Liver (tissue), 9 donors: Measurements from ENCODE around the gene ATM. TPM values are rescaled to one million over a fixed set of nuclear protein-coding genes. Genes with fewer than 3 reads are reported as not detected.

Source experiments
- DNase-seq: peaks from one replicate; pipeline ENCODE4 v3.0.0-alpha.2; 2017; ENCODE audit warnings: low spot score
- H3K27ac ChIP-seq, 2 donors: one replicate each; pipeline ENCODE4 v1.7.0; 2013; ENCODE audit warnings: inconsistent platforms in 2 of 2, low read length in 2 of 2, control low read depth in 1 of 2, low read depth in 1 of 2, mild to moderate bottlenecking in 1 of 2
- H3K27me3 ChIP-seq, 4 donors: one replicate each; pipeline versions ENCODE4 v1.6.1 to v1.7.0; 2013; ENCODE audit warnings: low read length in 3 of 4, inconsistent platforms in 1 of 4, mild to moderate bottlenecking in 1 of 4, moderate library complexity in 1 of 4; ENCODE audit not compliant: control insufficient read depth in 4 of 4, insufficient read depth in 4 of 4
- H3K36me3 ChIP-seq, 4 donors: one replicate each; pipeline versions ENCODE4 v1.6.1 to v1.7.0; 2013; ENCODE audit warnings: low read length in 3 of 4, mild to moderate bottlenecking in 3 of 4, low read depth in 1 of 4, moderate library complexity in 1 of 4; ENCODE audit not compliant: control insufficient read depth in 4 of 4, insufficient read depth in 3 of 4
- H3K4me1 ChIP-seq, 4 donors: one replicate each; pipeline versions ENCODE4 v1.6.1 to v1.7.0; 2013; ENCODE audit warnings: low read length in 3 of 4, mild to moderate bottlenecking in 3 of 4, moderate library complexity in 1 of 4; ENCODE audit not compliant: control insufficient read depth in 4 of 4, insufficient read depth in 4 of 4
- H3K4me3 ChIP-seq, 3 donors: one replicate each; pipeline versions ENCODE4 v1.6.1 to v1.7.0; 2013; ENCODE audit warnings: low read length in 3 of 3, control low read depth in 1 of 3, low read depth in 1 of 3, mild to moderate bottlenecking in 1 of 3
- H3K9ac ChIP-seq, 2 donors: one replicate each; pipeline ENCODE4 v1.7.0; 2013; ENCODE audit warnings: low read length in 2 of 2, mild to moderate bottlenecking in 2 of 2, moderate library complexity in 2 of 2, control low read depth in 1 of 2, low read depth in 1 of 2
- H3K9me3 ChIP-seq, 4 donors: one replicate each; pipeline versions ENCODE4 v1.6.1 to v1.7.0; 2013; ENCODE audit warnings: low read length in 3 of 4; ENCODE audit not compliant: control insufficient read depth in 4 of 4
- EGR1 ChIP-seq, 2 donors: IDR thresholded peaks; 2 replicates each; pipeline ENCODE4 v1.6.1; 2016 to 2018; ENCODE audit warnings: antibody characterized with exemption in 2 of 2, low read depth in 2 of 2
- FOXA1 ChIP-seq: IDR thresholded peaks from 2 replicates; pipeline ENCODE4 v1.6.1; 2016; ENCODE audit warnings: antibody characterized with exemption
- FOXA2 ChIP-seq: IDR thresholded peaks from 2 replicates; pipeline ENCODE4 v1.6.1; 2016; ENCODE audit warnings: antibody characterized with exemption
- GABPA ChIP-seq, 2 donors: IDR thresholded peaks in 1 of 2; conservative IDR thresholded peaks in 1 of 2; 2 replicates each; pipeline ENCODE4 v1.6.1; 2016; ENCODE audit warnings: antibody characterized with exemption in 2 of 2, mild to moderate bottlenecking in 1 of 2, moderate library complexity in 1 of 2
- HNF4A ChIP-seq, 2 donors: conservative IDR thresholded peaks; 2 replicates each; pipeline ENCODE4 v1.6.1; 2016; ENCODE audit warnings: antibody characterized with exemption in 2 of 2, mild to moderate bottlenecking in 2 of 2
- HNF4G ChIP-seq: IDR thresholded peaks from 2 replicates; pipeline ENCODE4 v1.6.1; 2016; ENCODE audit warnings: antibody characterized with exemption
- JUND ChIP-seq, 2 donors: IDR thresholded peaks; 2 replicates each; pipeline ENCODE4 v1.6.1; 2016; ENCODE audit warnings: antibody characterized with exemption in 2 of 2
- NR2F2 ChIP-seq: IDR thresholded peaks from 2 replicates; pipeline ENCODE4 v1.6.1; 2016; ENCODE audit warnings: antibody characterized with exemption
- RAD21 ChIP-seq, 2 donors: IDR thresholded peaks; 2 replicates each; pipeline ENCODE4 v1.6.1; 2016; ENCODE audit warnings: antibody characterized with exemption in 2 of 2, mild to moderate bottlenecking in 2 of 2
- RXRA ChIP-seq, 2 donors: IDR thresholded peaks; 2 replicates each; pipeline ENCODE4 v1.6.1; 2017 to 2018; ENCODE audit warnings: antibody characterized with exemption in 2 of 2, mild to moderate bottlenecking in 1 of 2
- SP1 ChIP-seq: IDR thresholded peaks from 2 replicates; pipeline ENCODE4 v1.6.1; 2018; ENCODE audit warnings: antibody characterized with exemption, mild to moderate bottlenecking
- TAF1 ChIP-seq: conservative IDR thresholded peaks from 2 replicates; pipeline ENCODE4 v1.6.1; 2016; ENCODE audit warnings: antibody characterized with exemption, mild to moderate bottlenecking
- YY1 ChIP-seq: IDR thresholded peaks from 2 replicates; pipeline ENCODE4 v1.6.1; 2016; ENCODE audit warnings: antibody characterized with exemption, mild to moderate bottlenecking
- WGBS: extraction: QIAGEN DNeasy Blood & Tissue Kit; methylation state at CpG from one replicate; pipeline ENCODE4 v1.1.7; 2013; 5-methylcytosine and 5-hydroxymethylcytosine counted together
- polyA plus RNA-seq, 2 donors: library from polyadenylated mRNA; stranded (reverse) in 1 of 2; unstranded in 1 of 2; fragments of 200-250 nt in 1 of 2; fragments of >200 nt in 1 of 2; fragmentation: Nextera tagmentation in 1 of 2; extraction: Ambion mirVana in 1 of 2; gene quantifications; one replicate each; pipeline versions ENCODE4 v1.2.1 to v1.2.3, GENCODE V29; 2013 to 2015
- total RNA-seq, 2 donors: library from RNA; depleted of rRNA; stranded (reverse); fragments of >200 nt; gene quantifications; one replicate each; pipeline ENCODE4 v1.2.3, GENCODE V29; 2014
- TF ChIP-seq, protein P1 (sequence below): IDR thresholded peaks from 2 replicates; pipeline ENCODE4 v1.6.1; 2016; ENCODE audit warnings: antibody characterized with exemption
- TF ChIP-seq, protein P2 (sequence below): fragments of 150-350 bp; IDR thresholded peaks from 2 replicates; pipeline ENCODE4 v1.5.1; 2017; ENCODE audit warnings: improper control_type of control experiment, low read depth, low read length; ENCODE audit not compliant: missing input control
- TF ChIP-seq, protein P3 (sequence below): IDR thresholded peaks from 2 replicates; pipeline ENCODE4 v1.6.1; 2016; ENCODE audit warnings: antibody characterized with exemption
- TF ChIP-seq, protein P4 (sequence below): IDR thresholded peaks from 2 replicates; pipeline ENCODE4 v1.6.1; 2016; ENCODE audit warnings: antibody characterized with exemption
- TF ChIP-seq, protein P5 (sequence below): IDR thresholded peaks from 2 replicates; pipeline ENCODE4 v1.6.1; 2016; ENCODE audit warnings: antibody characterized with exemption, mild to moderate bottlenecking
- donor health status: healthy.
- donor health status: healthy.
- donor health status: healthy.
- donor health status: healthy.
- donor health status: healthy.

The ATM gene, protein sequence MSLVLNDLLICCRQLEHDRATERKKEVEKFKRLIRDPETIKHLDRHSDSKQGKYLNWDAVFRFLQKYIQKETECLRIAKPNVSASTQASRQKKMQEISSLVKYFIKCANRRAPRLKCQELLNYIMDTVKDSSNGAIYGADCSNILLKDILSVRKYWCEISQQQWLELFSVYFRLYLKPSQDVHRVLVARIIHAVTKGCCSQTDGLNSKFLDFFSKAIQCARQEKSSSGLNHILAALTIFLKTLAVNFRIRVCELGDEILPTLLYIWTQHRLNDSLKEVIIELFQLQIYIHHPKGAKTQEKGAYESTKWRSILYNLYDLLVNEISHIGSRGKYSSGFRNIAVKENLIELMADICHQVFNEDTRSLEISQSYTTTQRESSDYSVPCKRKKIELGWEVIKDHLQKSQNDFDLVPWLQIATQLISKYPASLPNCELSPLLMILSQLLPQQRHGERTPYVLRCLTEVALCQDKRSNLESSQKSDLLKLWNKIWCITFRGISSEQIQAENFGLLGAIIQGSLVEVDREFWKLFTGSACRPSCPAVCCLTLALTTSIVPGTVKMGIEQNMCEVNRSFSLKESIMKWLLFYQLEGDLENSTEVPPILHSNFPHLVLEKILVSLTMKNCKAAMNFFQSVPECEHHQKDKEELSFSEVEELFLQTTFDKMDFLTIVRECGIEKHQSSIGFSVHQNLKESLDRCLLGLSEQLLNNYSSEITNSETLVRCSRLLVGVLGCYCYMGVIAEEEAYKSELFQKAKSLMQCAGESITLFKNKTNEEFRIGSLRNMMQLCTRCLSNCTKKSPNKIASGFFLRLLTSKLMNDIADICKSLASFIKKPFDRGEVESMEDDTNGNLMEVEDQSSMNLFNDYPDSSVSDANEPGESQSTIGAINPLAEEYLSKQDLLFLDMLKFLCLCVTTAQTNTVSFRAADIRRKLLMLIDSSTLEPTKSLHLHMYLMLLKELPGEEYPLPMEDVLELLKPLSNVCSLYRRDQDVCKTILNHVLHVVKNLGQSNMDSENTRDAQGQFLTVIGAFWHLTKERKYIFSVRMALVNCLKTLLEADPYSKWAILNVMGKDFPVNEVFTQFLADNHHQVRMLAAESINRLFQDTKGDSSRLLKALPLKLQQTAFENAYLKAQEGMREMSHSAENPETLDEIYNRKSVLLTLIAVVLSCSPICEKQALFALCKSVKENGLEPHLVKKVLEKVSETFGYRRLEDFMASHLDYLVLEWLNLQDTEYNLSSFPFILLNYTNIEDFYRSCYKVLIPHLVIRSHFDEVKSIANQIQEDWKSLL (N-terminal part only)
- total RNA-seq (10 to 100 TPM; 31.3 to 65.7 TPM), polyA plus RNA-seq (10 to 100 TPM in 1 of 2 donors, 1 to 10 TPM in 1; 9.9 to 10.4 TPM)

DNA sequence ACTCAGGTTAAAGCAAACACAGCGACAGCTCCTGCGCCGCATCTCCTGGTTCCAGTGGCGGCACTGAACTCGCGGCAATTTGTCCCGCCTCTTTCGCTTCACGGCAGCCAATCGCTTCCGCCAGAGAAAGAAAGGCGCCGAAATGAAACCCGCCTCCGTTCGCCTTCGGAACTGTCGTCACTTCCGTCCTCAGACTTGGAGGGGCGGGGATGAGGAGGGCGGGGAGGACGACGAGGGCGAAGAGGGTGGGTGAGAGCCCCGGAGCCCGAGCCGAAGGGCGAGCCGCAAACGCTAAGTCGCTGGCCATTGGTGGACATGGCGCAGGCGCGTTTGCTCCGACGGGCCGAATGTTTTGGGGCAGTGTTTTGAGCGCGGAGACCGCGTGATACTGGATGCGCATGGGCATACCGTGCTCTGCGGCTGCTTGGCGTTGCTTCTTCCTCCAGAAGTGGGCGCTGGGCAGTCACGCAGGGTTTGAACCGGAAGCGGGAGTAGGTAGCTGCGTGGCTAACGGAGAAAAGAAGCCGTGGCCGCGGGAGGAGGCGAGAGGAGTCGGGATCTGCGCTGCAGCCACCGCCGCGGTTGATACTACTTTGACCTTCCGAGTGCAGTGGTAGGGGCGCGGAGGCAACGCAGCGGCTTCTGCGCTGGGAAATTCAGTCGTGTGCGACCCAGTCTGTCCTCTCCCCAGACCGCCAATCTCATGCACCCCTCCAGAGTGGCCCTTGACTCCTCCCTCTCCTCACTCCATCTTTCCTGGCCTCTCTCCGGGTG is at the start of gene ATM, which contains the start of gene NPAT:
ATM (plus strand) TSS at position 494 of the 774 bp plus-strand sequence. CDS start 4,558 bp downstream, outside the sequence.
NPAT (minus strand) TSS at position 65 of the 774 bp plus-strand sequence. CDS start 102 bp downstream, outside the sequence.
- Histone ChIP-seq H3K27me3 (no peaks in the 10 kb centered on the region), H3K9ac (peak within 1 kb of the TSS; percentile 97), H3K4me3 (peak within 1 kb of the TSS; percentile 67 to 100 (median 98)), H3K27ac (peak within 1 kb of the TSS; percentile 95 to 96), H3K9me3 (no peaks in the 10 kb centered on the region), H3K36me3 (no peaks in the 10 kb centered on the region), H3K4me1 (peaks cover 3 to 28% (median 14%) of the 10 kb centered on the region in 4 donors)
- DNase-seq: peak; percentile 97
- peak; percentile 78 for TF ChIP-seq TAF1
- TF ChIP-seq, protein P1, sequence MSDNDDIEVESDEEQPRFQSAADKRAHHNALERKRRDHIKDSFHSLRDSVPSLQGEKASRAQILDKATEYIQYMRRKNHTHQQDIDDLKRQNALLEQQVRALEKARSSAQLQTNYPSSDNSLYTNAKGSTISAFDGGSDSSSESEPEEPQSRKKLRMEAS: peak; percentile 89
- TF ChIP-seq, protein P2, sequence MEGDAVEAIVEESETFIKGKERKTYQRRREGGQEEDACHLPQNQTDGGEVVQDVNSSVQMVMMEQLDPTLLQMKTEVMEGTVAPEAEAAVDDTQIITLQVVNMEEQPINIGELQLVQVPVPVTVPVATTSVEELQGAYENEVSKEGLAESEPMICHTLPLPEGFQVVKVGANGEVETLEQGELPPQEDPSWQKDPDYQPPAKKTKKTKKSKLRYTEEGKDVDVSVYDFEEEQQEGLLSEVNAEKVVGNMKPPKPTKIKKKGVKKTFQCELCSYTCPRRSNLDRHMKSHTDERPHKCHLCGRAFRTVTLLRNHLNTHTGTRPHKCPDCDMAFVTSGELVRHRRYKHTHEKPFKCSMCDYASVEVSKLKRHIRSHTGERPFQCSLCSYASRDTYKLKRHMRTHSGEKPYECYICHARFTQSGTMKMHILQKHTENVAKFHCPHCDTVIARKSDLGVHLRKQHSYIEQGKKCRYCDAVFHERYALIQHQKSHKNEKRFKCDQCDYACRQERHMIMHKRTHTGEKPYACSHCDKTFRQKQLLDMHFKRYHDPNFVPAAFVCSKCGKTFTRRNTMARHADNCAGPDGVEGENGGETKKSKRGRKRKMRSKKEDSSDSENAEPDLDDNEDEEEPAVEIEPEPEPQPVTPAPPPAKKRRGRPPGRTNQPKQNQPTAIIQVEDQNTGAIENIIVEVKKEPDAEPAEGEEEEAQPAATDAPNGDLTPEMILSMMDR: peak; percentile 60
- TF ChIP-seq FOXA1: no peak
- peak; percentile 12 to 30 for TF ChIP-seq HNF4A (conservative IDR thresholded peaks at IDR 0.05)
- TF ChIP-seq GABPA (IDR thresholded peaks at IDR 0.05 in 1 of 2, conservative IDR thresholded peaks at IDR 0.05 in 1 of 2): peak; percentile 85 to 95
- TF ChIP-seq NR2F2: peak; percentile 42
- peak; percentile 68 for TF ChIP-seq SP1
- TF ChIP-seq EGR1 (IDR thresholded peaks at IDR 0.05; ENCODE audit: low read depth in 2 of 2): peak in 1 of 2 donors; percentile 53
- TF ChIP-seq FOXA2: peak; percentile 18
- TF ChIP-seq YY1: peak; percentile 84
- no peak for TF ChIP-seq HNF4G
- TF ChIP-seq, protein P3, sequence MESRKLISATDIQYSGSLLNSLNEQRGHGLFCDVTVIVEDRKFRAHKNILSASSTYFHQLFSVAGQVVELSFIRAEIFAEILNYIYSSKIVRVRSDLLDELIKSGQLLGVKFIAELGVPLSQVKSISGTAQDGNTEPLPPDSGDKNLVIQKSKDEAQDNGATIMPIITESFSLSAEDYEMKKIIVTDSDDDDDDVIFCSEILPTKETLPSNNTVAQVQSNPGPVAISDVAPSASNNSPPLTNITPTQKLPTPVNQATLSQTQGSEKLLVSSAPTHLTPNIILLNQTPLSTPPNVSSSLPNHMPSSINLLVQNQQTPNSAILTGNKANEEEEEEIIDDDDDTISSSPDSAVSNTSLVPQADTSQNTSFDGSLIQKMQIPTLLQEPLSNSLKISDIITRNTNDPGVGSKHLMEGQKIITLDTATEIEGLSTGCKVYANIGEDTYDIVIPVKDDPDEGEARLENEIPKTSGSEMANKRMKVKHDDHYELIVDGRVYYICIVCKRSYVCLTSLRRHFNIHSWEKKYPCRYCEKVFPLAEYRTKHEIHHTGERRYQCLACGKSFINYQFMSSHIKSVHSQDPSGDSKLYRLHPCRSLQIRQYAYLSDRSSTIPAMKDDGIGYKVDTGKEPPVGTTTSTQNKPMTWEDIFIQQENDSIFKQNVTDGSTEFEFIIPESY: peak; percentile 85
- TF ChIP-seq, protein P4, sequence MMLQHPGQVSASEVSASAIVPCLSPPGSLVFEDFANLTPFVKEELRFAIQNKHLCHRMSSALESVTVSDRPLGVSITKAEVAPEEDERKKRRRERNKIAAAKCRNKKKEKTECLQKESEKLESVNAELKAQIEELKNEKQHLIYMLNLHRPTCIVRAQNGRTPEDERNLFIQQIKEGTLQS: no peak
- TF ChIP-seq RAD21 (IDR thresholded peaks at IDR 0.05): peak; percentile 63 to 67
- peak; percentile 59 to 61 for TF ChIP-seq RXRA (IDR thresholded peaks at IDR 0.05)
- TF ChIP-seq JUND (IDR thresholded peaks at IDR 0.05): peak in 1 of 2 donors; percentile 25
- TF ChIP-seq, protein P5, sequence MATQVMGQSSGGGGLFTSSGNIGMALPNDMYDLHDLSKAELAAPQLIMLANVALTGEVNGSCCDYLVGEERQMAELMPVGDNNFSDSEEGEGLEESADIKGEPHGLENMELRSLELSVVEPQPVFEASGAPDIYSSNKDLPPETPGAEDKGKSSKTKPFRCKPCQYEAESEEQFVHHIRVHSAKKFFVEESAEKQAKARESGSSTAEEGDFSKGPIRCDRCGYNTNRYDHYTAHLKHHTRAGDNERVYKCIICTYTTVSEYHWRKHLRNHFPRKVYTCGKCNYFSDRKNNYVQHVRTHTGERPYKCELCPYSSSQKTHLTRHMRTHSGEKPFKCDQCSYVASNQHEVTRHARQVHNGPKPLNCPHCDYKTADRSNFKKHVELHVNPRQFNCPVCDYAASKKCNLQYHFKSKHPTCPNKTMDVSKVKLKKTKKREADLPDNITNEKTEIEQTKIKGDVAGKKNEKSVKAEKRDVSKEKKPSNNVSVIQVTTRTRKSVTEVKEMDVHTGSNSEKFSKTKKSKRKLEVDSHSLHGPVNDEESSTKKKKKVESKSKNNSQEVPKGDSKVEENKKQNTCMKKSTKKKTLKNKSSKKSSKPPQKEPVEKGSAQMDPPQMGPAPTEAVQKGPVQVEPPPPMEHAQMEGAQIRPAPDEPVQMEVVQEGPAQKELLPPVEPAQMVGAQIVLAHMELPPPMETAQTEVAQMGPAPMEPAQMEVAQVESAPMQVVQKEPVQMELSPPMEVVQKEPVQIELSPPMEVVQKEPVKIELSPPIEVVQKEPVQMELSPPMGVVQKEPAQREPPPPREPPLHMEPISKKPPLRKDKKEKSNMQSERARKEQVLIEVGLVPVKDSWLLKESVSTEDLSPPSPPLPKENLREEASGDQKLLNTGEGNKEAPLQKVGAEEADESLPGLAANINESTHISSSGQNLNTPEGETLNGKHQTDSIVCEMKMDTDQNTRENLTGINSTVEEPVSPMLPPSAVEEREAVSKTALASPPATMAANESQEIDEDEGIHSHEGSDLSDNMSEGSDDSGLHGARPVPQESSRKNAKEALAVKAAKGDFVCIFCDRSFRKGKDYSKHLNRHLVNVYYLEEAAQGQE: peak; percentile 87
- WGBS: under 1% methylated on average over 70 of the region's 70 CpGs
